NCI-H1092 treated with DMSO at 0.1 percent for 48 hours (cell line): ENCODE results near the gene CRYAB.
A peak's percentile ranks its signal among the peaks of the same experiment; 100 is the strongest.
"Not testable (repeated sequence)": the region's sequence is repeated elsewhere in the genome, so short reads cannot be mapped to it uniquely, and the experiment has no call there.

Experiments
- DNase-seq: peaks from one replicate; lab custom pipeline; 2025; lab: John Stamatoyannopoulos, UW

Gene CRYAB

GRCh38 chr11:111908639-111909305 is 2.8 kb downstream of the CRYAB start:
- DNase-seq: no peak

- no peak for DNase-seq
Observed at GRCh38 chr11:111906680-111907079, 4.9 kb downstream of the CRYAB start.

- DNase-seq: no peak
Observed at GRCh38 chr11:111905411-111905810, 6.2 kb downstream of the CRYAB start.

- no peak for DNase-seq
Observed at GRCh38 chr11:111886844-111887243, 24.7 kb downstream of the CRYAB start.

GRCh38 chr11:111886032-111886431 is 25.5 kb downstream of the CRYAB start:
- DNase-seq: no peak

GRCh38 chr11:111885053-111885452 is 26.5 kb downstream of the CRYAB start:
- DNase-seq: not testable (repeated sequence)

GRCh38 chr11:111882202-111882601 is 29.4 kb downstream of the CRYAB start:
- no peak for DNase-seq

GRCh38 chr11:111879637-111879960 is 32.0 kb downstream of the CRYAB start:
- DNase-seq: peak; percentile 35

GRCh38 chr11:111878849-111879636 is 32.5 kb downstream of the CRYAB start, which contains the start of the genes CFAP68 and FDXACB1:
CFAP68 (plus strand) TSS chr11:111879541; CDS start chr11:111879561, 20 bp downstream.
FDXACB1 (minus strand) TSS chr11:111879165; CDS start chr11:111879132, 33 bp downstream.
- DNase-seq: peak; percentile 99

GRCh38 chr11:111878385-111878848 is 33.2 kb downstream of the CRYAB start:
- DNase-seq: no peak

GRCh38 chr11:111871693-111872161 is 39.8 kb downstream of the CRYAB start:
- DNase-seq: peak; percentile 55

- peak; percentile 89 for DNase-seq
Observed at GRCh38 chr11:111870886-111871692, 40.5 kb downstream of the CRYAB start, which contains the start of gene ALG9. ALG9 (minus strand) TSS chr11:111871581; CDS start chr11:111871482, 99 bp downstream.

GRCh38 chr11:111870522-111870885 is 41.1 kb downstream of the CRYAB start:
- DNase-seq: no peak

GRCh38 chr11:111870113-111870512 is 41.5 kb downstream of the CRYAB start:
- DNase-seq: no peak

GRCh38 chr11:111860257-111860656 is 51.3 kb downstream of the CRYAB start:
- no peak for DNase-seq
